KMS-11 (cell line): ENCODE results near the gene GCM1.

Source experiments
- H2AFZ ChIP-seq: fragments of 200-600 bp; sonication (generic); 2 replicates; pipeline ENCODE4 v1.6.1; 2016; ENCODE audit warnings: antibody characterized with exemption, mixed run types, low read depth
- H3K27ac ChIP-seq: fragments of 200-600 bp; sonication (generic); 2 replicates; pipeline ENCODE4 v1.6.1; 2016; ENCODE audit warnings: mild to moderate bottlenecking, mixed run types
- H3K27me3 ChIP-seq: fragments of 200-600 bp; sonication (generic); 2 replicates; pipeline ENCODE4 v1.6.1; 2017; ENCODE audit warnings: mild to moderate bottlenecking, low read depth, mixed run types, moderate library complexity; ENCODE audit not compliant: insufficient read depth
- H3K36me3 ChIP-seq: fragments of 200-600 bp; sonication (generic); 2 replicates; pipeline ENCODE4 v1.6.1; 2017; ENCODE audit warnings: mild to moderate bottlenecking, mixed run types; ENCODE audit not compliant: insufficient read depth
- H3K4me1 ChIP-seq: fragments of 200-600 bp; sonication (generic); 2 replicates; pipeline ENCODE4 v1.6.1; 2016; ENCODE audit warnings: mild to moderate bottlenecking, low read depth, mixed run types; ENCODE audit not compliant: poor library complexity, severe bottlenecking
- H3K4me2 ChIP-seq: fragments of 200-600 bp; sonication (generic); 2 replicates; pipeline ENCODE4 v1.7.0; 2016; ENCODE audit warnings: mild to moderate bottlenecking, mixed run types
- H3K4me3 ChIP-seq: fragments of 200-600 bp; sonication (generic); IDR thresholded peaks from 2 replicates; pipeline ENCODE4 v1.6.1; 2017; ENCODE audit warnings: low read depth, low read length, mixed read lengths; ENCODE audit not compliant: insufficient read depth
- H3K79me2 ChIP-seq: fragments of 200-600 bp; sonication (generic); 2 replicates; pipeline ENCODE4 v1.6.1; 2016; ENCODE audit warnings: low read depth, mixed run types; ENCODE audit not compliant: insufficient read depth
- H3K9ac ChIP-seq: fragments of 200-600 bp; sonication (generic); 2 replicates; pipeline ENCODE4 v1.6.1; 2016; ENCODE audit warnings: mild to moderate bottlenecking, mixed run types
- H4K20me1 ChIP-seq: fragments of 200-600 bp; sonication (generic); 2 replicates; pipeline ENCODE4 v1.6.1; 2016; ENCODE audit warnings: mild to moderate bottlenecking, mixed run types; ENCODE audit not compliant: insufficient read depth
- CTCF ChIP-seq: fragments of 200-600 bp; sonication (generic); conservative IDR thresholded peaks from 2 replicates; pipeline ENCODE4 v1.6.1; 2017; ENCODE audit warnings: low read depth, mild to moderate bottlenecking, antibody characterized with exemption, low read length, moderate library complexity, mixed read lengths

The GCM1 gene

GRCh38 chr6:53151676-53152075 is 3.0 kb upstream of the GCM1 start:
- Histone ChIP-seq H3K4me3 (no peak overlapping the region), H4K20me1 (no peaks in the 10 kb centered on the region), H2AFZ (no peak overlapping the region), H3K9ac (no peak overlapping the region), H3K36me3 (no peaks in the 10 kb centered on the region), H3K4me1 (no peaks in the 10 kb centered on the region), H3K27ac (no peak overlapping the region), H3K79me2 (no peaks in the 10 kb centered on the region), H3K4me2 (no peak overlapping the region), H3K27me3 (no peaks in the 10 kb centered on the region)
- TF ChIP-seq CTCF = no peak

- H3K4me2 ChIP-seq = no peak overlapping the region
- H3K79me2 ChIP-seq = no peaks in the 10 kb centered on the region
- no peaks in the 10 kb centered on the region for H4K20me1 ChIP-seq
- H2AFZ ChIP-seq = no peak overlapping the region
- no peak overlapping the region for H3K4me3 ChIP-seq
- no peak overlapping the region for H3K9ac ChIP-seq
- H3K27me3 ChIP-seq = no peaks in the 10 kb centered on the region
- H3K36me3 ChIP-seq = no peaks in the 10 kb centered on the region
- no peak overlapping the region for H3K27ac ChIP-seq
- no peak for TF ChIP-seq CTCF
- no peaks in the 10 kb centered on the region for H3K4me1 ChIP-seq
Observed at GRCh38 chr6:53144802-53145201, 3.8 kb downstream of the GCM1 start.

GRCh38 chr6:53143710-53144109 is 4.9 kb downstream of the GCM1 start:
- H3K27me3 ChIP-seq = no peaks in the 10 kb centered on the region
- no peak overlapping the region for H3K9ac ChIP-seq
- no peaks in the 10 kb centered on the region for H3K4me1 ChIP-seq
- H3K4me3 ChIP-seq = no peak overlapping the region
- no peak overlapping the region for H3K4me2 ChIP-seq
- H3K27ac ChIP-seq = no peak overlapping the region
- H3K36me3 ChIP-seq = no peaks in the 10 kb centered on the region
- no peaks in the 10 kb centered on the region for H4K20me1 ChIP-seq
- no peak for TF ChIP-seq CTCF
- no peak overlapping the region for H2AFZ ChIP-seq
- H3K79me2 ChIP-seq = no peaks in the 10 kb centered on the region

GRCh38 chr6:53142810-53143209 is 5.8 kb downstream of the GCM1 start:
- Histone ChIP-seq H3K79me2 (no peaks in the 10 kb centered on the region), H2AFZ (no peak overlapping the region), H3K9ac (no peak overlapping the region), H3K4me2 (no peak overlapping the region), H3K4me3 (no peak overlapping the region), H4K20me1 (no peaks in the 10 kb centered on the region), H3K4me1 (no peaks in the 10 kb centered on the region), H3K27me3 (no peaks in the 10 kb centered on the region), H3K36me3 (no peaks in the 10 kb centered on the region), H3K27ac (no peak overlapping the region)
- no peak for TF ChIP-seq CTCF
